Measurements from ENCODE around the gene SPATA6.

DNA sequence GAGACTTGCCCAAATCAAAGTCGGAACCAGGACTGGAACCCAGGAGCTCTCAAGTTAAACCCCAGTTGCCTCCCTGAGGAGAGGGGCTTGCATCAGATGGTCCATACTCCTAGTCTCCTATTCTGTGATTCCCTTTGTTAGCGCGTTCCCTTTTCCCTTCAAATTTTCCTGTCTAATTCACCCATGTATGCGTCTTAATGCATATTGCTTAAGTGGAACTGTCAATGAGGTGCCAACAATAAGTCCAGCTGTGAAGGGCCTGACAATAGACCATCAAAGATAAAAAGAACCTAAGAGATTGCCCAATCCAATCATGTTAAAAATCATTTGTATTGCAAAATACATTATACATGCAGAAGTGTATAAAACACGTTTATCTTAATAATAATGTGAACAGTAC lies 634 bp upstream of the SPATA6 start:
- TF ChIP-seq, protein P1, sequence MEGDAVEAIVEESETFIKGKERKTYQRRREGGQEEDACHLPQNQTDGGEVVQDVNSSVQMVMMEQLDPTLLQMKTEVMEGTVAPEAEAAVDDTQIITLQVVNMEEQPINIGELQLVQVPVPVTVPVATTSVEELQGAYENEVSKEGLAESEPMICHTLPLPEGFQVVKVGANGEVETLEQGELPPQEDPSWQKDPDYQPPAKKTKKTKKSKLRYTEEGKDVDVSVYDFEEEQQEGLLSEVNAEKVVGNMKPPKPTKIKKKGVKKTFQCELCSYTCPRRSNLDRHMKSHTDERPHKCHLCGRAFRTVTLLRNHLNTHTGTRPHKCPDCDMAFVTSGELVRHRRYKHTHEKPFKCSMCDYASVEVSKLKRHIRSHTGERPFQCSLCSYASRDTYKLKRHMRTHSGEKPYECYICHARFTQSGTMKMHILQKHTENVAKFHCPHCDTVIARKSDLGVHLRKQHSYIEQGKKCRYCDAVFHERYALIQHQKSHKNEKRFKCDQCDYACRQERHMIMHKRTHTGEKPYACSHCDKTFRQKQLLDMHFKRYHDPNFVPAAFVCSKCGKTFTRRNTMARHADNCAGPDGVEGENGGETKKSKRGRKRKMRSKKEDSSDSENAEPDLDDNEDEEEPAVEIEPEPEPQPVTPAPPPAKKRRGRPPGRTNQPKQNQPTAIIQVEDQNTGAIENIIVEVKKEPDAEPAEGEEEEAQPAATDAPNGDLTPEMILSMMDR (conservative IDR thresholded peaks at IDR 0.05 in 1 of 2, IDR thresholded peaks at IDR 0.05 in 1 of 2; ENCODE audit: low read depth in 1 of 2, low read length in 2 of 2): no peak
- no peak for TF ChIP-seq EZH2 (IDR thresholded peaks at IDR 0.05; ENCODE audit: low read length, missing control alignments)

All from fibroblast of lung (primary cell).